Astrocyte (in vitro differentiated cells and primary cell): ENCODE results near the gene HBA2. TPM values are rescaled to one million over a fixed set of nuclear protein-coding genes. Genes with fewer than 3 reads are reported as not detected.
A peak's percentile ranks its signal among the peaks of the same experiment; 100 is the strongest.

ENCODE experiments used
- DNase-seq: peaks from one replicate; pipeline ENCODE4 v3.0.0-alpha.2; 2010; ENCODE audit warnings: low read depth
- FAIRE-seq: peaks from 2 replicates; lab custom pipeline; 2011; peaks lifted over from hg19 to GRCh38; lab: Jason Lieb, UNC
- H2AFZ ChIP-seq: 2 replicates; pipeline ENCODE4 v1.6.0; 2012; ENCODE audit warnings: low read depth, low read length, inconsistent platforms
- H3K27ac ChIP-seq: 2 replicates; pipeline ENCODE4 v1.5.1; 2011; ENCODE audit warnings: low read depth, low read length, inconsistent platforms
- H3K27me3 ChIP-seq: 2 replicates; pipeline ENCODE4 v1.6.0; 2011; ENCODE audit warnings: low read length, inconsistent platforms; ENCODE audit not compliant: insufficient read depth
- H3K36me3 ChIP-seq: 2 replicates; pipeline ENCODE4 v1.5.1; 2011; ENCODE audit warnings: low read length, inconsistent platforms; ENCODE audit not compliant: insufficient read depth
- H3K4me1 ChIP-seq: 2 replicates; pipeline ENCODE4 v1.5.1; 2011; ENCODE audit warnings: low read length, inconsistent platforms; ENCODE audit not compliant: insufficient read depth
- H3K4me2 ChIP-seq: 2 replicates; pipeline ENCODE4 v1.6.0; 2012; ENCODE audit warnings: low read length, inconsistent platforms
- H3K4me3 ChIP-seq: 2 replicates; pipeline ENCODE4 v1.5.1; 2011; ENCODE audit warnings: low read depth, mild to moderate bottlenecking, low read length, inconsistent platforms; ENCODE audit not compliant: insufficient read depth
- H3K79me2 ChIP-seq: 2 replicates; pipeline ENCODE4 v1.6.0; 2012; ENCODE audit warnings: mild to moderate bottlenecking, low read length, inconsistent platforms; ENCODE audit not compliant: insufficient read depth
- H3K9ac ChIP-seq: 2 replicates; pipeline ENCODE4 v1.6.0; 2012; ENCODE audit warnings: mild to moderate bottlenecking, low read length, inconsistent platforms
- H3K9me3 ChIP-seq: 2 replicates; pipeline ENCODE4 v1.5.1; 2012; ENCODE audit warnings: low read depth, mild to moderate bottlenecking, low read length, inconsistent platforms; ENCODE audit not compliant: insufficient read depth
- H4K20me1 ChIP-seq: 2 replicates; pipeline ENCODE4 v1.6.0; 2012; ENCODE audit warnings: low read length, inconsistent platforms; ENCODE audit not compliant: insufficient read depth
- H3K27ac Mint-ChIP-seq: one replicate; pipeline ENCODE4 v1.8.0; 2021; ENCODE audit warnings: mild to moderate bottlenecking, mixed read lengths; ENCODE audit not compliant: unreplicated experiment
- H3K27me3 Mint-ChIP-seq: one replicate; pipeline ENCODE4 v1.8.0; 2021; ENCODE audit warnings: low read depth, mixed read lengths; ENCODE audit not compliant: unreplicated experiment
- H3K36me3 Mint-ChIP-seq: one replicate; pipeline ENCODE4 v1.8.0; 2021; ENCODE audit warnings: low read depth, mixed read lengths; ENCODE audit not compliant: unreplicated experiment
- H3K4me1 Mint-ChIP-seq: one replicate; pipeline ENCODE4 v1.8.0; 2021; ENCODE audit warnings: low read depth, mixed read lengths; ENCODE audit not compliant: unreplicated experiment
- H3K4me3 Mint-ChIP-seq: one replicate; pipeline ENCODE4 v1.8.0; 2021; ENCODE audit warnings: mild to moderate bottlenecking, moderate library complexity, mixed read lengths; ENCODE audit not compliant: unreplicated experiment
- H3K9me3 Mint-ChIP-seq: one replicate; pipeline ENCODE4 v1.8.0; 2021; ENCODE audit warnings: mild to moderate bottlenecking, mixed read lengths; ENCODE audit not compliant: unreplicated experiment
- EZH2 ChIP-seq: IDR thresholded peaks from 2 replicates; pipeline ENCODE4 v1.6.1; 2012; ENCODE audit warnings: mild to moderate bottlenecking, low read length, inconsistent platforms; ENCODE audit not compliant: insufficient read depth
- total RNA-seq: library from RNA; stranded (reverse); gene quantifications from 2 replicates; pipeline ENCODE4 v1.2.1, GENCODE V29; 2021
- TF ChIP-seq, protein P1 (sequence below): IDR thresholded peaks from 2 replicates; pipeline ENCODE4 v1.5.1; 2011; ENCODE audit warnings: low read depth, mild to moderate bottlenecking, inconsistent platforms, low read length, moderate library complexity; ENCODE audit not compliant: insufficient read depth

HBA2 gene
- total RNA-seq, 1 donor from 2014 or later = 1.4 TPM

DNA sequence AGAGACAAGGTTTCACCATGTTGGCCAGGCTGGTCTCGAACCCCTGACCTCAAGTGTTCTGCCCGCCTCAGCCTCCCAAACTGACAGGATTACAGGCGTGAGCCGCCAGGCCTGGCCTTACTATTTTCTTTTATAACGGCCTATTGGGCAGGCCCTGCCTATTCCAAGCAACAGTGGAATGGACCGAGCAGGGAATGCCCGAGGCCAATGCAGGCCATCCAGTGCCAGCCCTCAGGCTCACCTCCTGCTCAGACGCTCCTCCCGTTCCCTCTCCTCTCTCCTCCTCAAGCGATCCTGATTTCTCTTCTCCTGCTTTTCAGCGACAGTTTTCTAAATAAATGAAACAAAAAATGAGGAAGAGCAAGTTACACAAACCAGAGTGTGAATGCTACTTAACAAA lies 20.0 kb downstream of the HBA2 start:
- H3K9me3 ChIP-seq = no peaks in the 10 kb centered on the region
- H3K27ac Mint-ChIP-seq = no peak overlapping the region
- no peak for FAIRE-seq

DNA sequence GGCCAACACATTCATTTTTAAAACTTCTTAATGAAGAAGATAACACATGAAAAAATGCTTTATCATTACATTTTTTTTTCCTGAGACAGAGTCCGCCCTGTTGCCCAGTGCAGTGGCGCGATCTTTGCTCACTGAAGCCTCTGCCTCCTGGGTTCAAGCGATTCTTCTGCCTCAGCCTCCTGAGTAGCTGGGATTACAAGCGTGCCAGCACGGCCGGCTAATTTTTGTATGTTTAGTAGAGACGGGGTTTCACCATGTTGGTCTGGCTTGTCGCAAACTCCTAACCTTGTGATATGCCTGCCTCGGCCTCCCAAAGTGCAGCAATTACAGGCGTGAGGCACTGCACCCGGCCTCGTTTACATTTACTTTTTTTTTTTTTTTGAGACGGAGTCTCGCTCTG lies 20.8 kb downstream of the HBA2 start:
- Mint-ChIP-seq H3K36me3 (peaks cover 32% of the 10 kb centered on the region), H3K4me3 (no peak overlapping the region), H3K4me1 (peaks cover 9% of the 10 kb centered on the region), H3K27ac (no peak overlapping the region), H3K9me3 (no peaks in the 10 kb centered on the region), H3K27me3 (no peaks in the 10 kb centered on the region)
- H4K20me1 ChIP-seq = peaks cover 74% of the 10 kb centered on the region
- no peak overlapping the region for H3K4me3 ChIP-seq
- FAIRE-seq (no peak), DNase-seq (no peak)
- TF ChIP-seq, protein P1, sequence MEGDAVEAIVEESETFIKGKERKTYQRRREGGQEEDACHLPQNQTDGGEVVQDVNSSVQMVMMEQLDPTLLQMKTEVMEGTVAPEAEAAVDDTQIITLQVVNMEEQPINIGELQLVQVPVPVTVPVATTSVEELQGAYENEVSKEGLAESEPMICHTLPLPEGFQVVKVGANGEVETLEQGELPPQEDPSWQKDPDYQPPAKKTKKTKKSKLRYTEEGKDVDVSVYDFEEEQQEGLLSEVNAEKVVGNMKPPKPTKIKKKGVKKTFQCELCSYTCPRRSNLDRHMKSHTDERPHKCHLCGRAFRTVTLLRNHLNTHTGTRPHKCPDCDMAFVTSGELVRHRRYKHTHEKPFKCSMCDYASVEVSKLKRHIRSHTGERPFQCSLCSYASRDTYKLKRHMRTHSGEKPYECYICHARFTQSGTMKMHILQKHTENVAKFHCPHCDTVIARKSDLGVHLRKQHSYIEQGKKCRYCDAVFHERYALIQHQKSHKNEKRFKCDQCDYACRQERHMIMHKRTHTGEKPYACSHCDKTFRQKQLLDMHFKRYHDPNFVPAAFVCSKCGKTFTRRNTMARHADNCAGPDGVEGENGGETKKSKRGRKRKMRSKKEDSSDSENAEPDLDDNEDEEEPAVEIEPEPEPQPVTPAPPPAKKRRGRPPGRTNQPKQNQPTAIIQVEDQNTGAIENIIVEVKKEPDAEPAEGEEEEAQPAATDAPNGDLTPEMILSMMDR = no peak
- TF ChIP-seq EZH2 = no peak
- no peak overlapping the region for H3K27ac ChIP-seq
- peaks cover 19% of the 10 kb centered on the region for H3K79me2 ChIP-seq
- no peaks in the 10 kb centered on the region for H3K4me1 ChIP-seq
- peaks cover 48% of the 10 kb centered on the region for H3K36me3 ChIP-seq
- H3K9ac ChIP-seq = no peak overlapping the region
- H3K9me3 ChIP-seq = no peaks in the 10 kb centered on the region
- no peaks in the 10 kb centered on the region for H3K27me3 ChIP-seq
- H3K4me2 ChIP-seq = no peak overlapping the region
- no peak overlapping the region for H2AFZ ChIP-seq

More for the DNA sequence above, 20.0 kb downstream of the HBA2 start:
- Histone ChIP-seq H3K27me3 (no peaks in the 10 kb centered on the region), H4K20me1 (peaks cover 72% of the 10 kb centered on the region), H3K4me2 (no peak overlapping the region), H3K36me3 (peaks cover 44% of the 10 kb centered on the region), H3K4me1 (no peaks in the 10 kb centered on the region), H3K9ac (no peak overlapping the region), H3K79me2 (peaks cover 18% of the 10 kb centered on the region), H2AFZ (no peak overlapping the region), H3K4me3 (no peak overlapping the region), H3K27ac (no peak overlapping the region)
- Mint-ChIP-seq H3K27me3 (no peaks in the 10 kb centered on the region), H3K4me3 (no peak overlapping the region), H3K4me1 (peaks cover 9% of the 10 kb centered on the region), H3K9me3 (no peaks in the 10 kb centered on the region), H3K36me3 (peaks cover 31% of the 10 kb centered on the region)
- DNase-seq = no peak
- no peak for TF ChIP-seq EZH2
- TF ChIP-seq, protein P1 = no peak

DNA sequence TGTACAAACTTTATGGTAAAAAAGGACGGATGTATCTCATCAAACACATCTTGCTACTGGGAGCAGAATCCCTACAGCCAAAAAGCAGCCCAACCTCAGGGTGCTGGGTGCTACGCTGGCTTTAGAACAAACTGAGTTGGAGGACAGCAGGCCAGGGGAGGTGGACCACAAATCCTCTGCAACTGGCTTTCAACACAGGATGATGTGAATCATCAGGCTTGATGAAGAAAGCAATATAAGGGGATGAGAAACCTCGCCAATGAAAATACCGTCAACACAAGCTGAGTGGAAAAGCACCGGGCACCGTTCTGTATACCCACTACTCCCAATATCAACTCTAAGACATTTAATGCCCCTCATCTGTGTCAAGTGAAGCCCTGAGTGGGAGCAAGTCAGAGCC lies 21.8 kb downstream of the HBA2 start:
- Histone ChIP-seq H3K27ac (no peak overlapping the region), H3K9ac (no peak overlapping the region), H3K79me2 (peaks cover 23% of the 10 kb centered on the region), H3K4me1 (no peaks in the 10 kb centered on the region), H3K27me3 (no peaks in the 10 kb centered on the region), H2AFZ (no peak overlapping the region), H3K4me3 (no peak overlapping the region), H4K20me1 (peaks cover 72% of the 10 kb centered on the region), H3K9me3 (no peaks in the 10 kb centered on the region), H3K4me2 (no peak overlapping the region), H3K36me3 (peaks cover 48% of the 10 kb centered on the region)
- DNase-seq (peak; percentile 13), FAIRE-seq (no peak)
- Mint-ChIP-seq H3K9me3 (no peaks in the 10 kb centered on the region), H3K27me3 (no peaks in the 10 kb centered on the region), H3K4me3 (no peak overlapping the region), H3K36me3 (peaks cover 29% of the 10 kb centered on the region), H3K4me1 (peaks cover 11% of the 10 kb centered on the region), H3K27ac (peak overlapping the region; percentile 41)
- TF ChIP-seq, protein P1 = no peak
- TF ChIP-seq EZH2 = no peak
